Panc1 (cell line): ENCODE results near the gene NLRP12. TPM values are rescaled to one million over a fixed set of nuclear protein-coding genes. Genes with fewer than 3 reads are reported as not detected.

Source experiments
- ATAC-seq: fragments of 200-7000 bp; cut with Tn5 transposase; 2 replicates; pipeline ENCODE4 v1.9.1; 2020; ENCODE audit warnings: mild to moderate bottlenecking, moderate library complexity
- BruUV-seq: library from RNA; stranded (reverse); fragments of 400-500 nt; replicated peaks from 2 replicates; lab custom pipeline; 2021; lab: Mats Ljungman, UMichigan
- CTCF ChIA-PET: fragments of 300-600 bp; sonication (Branson Sonifier 250); formaldehyde crosslinking; loops from one replicate; lab custom pipeline; 2022; ENCODE audit warnings: antibody characterized with exemption; lab: Charles Lee
- POLR2A ChIA-PET: fragments of 300-600 bp; sonication (Branson Sonifier 250); formaldehyde crosslinking; loops from one replicate; lab custom pipeline; 2022; ENCODE audit warnings: antibody characterized with exemption; lab: Charles Lee
- DNase-seq: peaks from one replicate; pipeline ENCODE4 v3.0.0-alpha.2; 2010; ENCODE audit warnings: low read depth, low spot score
- H3K27ac ChIP-seq: 2 replicates; pipeline ENCODE4 v1.5.1; 2011; ENCODE audit warnings: mild to moderate bottlenecking, low read length, inconsistent platforms
- H3K27me3 ChIP-seq: fragments of 200-500 bp; sonication (Bioruptor generic); 2 replicates; pipeline ENCODE4 v1.6.0; 2014; ENCODE audit warnings: low read length, inconsistent platforms; ENCODE audit not compliant: control insufficient read depth, insufficient read depth
- H3K36me3 ChIP-seq: fragments of 200-500 bp; sonication (Bioruptor generic); 2 replicates; pipeline ENCODE4 v1.5.1; 2014; ENCODE audit warnings: inconsistent platforms, mild to moderate bottlenecking, low read length, moderate library complexity; ENCODE audit not compliant: control insufficient read depth, insufficient read depth
- H3K4me1 ChIP-seq: 2 replicates; pipeline ENCODE4 v1.5.1; 2011; ENCODE audit warnings: inconsistent platforms, mild to moderate bottlenecking, low read length, moderate library complexity; ENCODE audit not compliant: control insufficient read depth, insufficient read depth
- H3K4me3 ChIP-seq, 2 experiments: 2 replicates each; pipeline ENCODE4 v1.5.1; 2011 to 2012; ENCODE audit warnings: low read depth in 2 of 2, low read length in 2 of 2, mild to moderate bottlenecking in 2 of 2, inconsistent platforms in 1 of 2, moderate library complexity in 1 of 2
- H3K9me3 ChIP-seq: fragments of 200-500 bp; sonication (Bioruptor generic); 2 replicates; pipeline ENCODE4 v1.5.1; 2014; ENCODE audit warnings: low read depth, mild to moderate bottlenecking, inconsistent platforms, low read length, moderate library complexity; ENCODE audit not compliant: control insufficient read depth, insufficient read depth
- POLR2AphosphoS5 ChIP-seq: IDR thresholded peaks from 2 replicates; pipeline ENCODE4 v1.6.1; 2012; ENCODE audit warnings: mild to moderate bottlenecking, low read depth, low read length, moderate library complexity
- SIN3A ChIP-seq: IDR thresholded peaks from 2 replicates; pipeline ENCODE4 v1.6.1; 2012; ENCODE audit warnings: low read depth, mild to moderate bottlenecking, low read length, moderate library complexity, borderline replicate concordance; ENCODE audit not compliant: insufficient read depth
- TCF7L2 ChIP-seq: IDR thresholded peaks from 2 replicates; pipeline ENCODE4 v1.6.1; 2011; ENCODE audit warnings: mild to moderate bottlenecking, low read depth, low read length, inconsistent platforms
- in situ Hi-C: cut with HindIII; loops from 2 replicates; pipeline ENCODE4 v1.10.0; 2016; ENCODE audit warnings: low sequenced_read_pairs, low pct_unique_long_range_greater_than_20kb
- intact Hi-C: fragments of 100-400 bp; cut with micrococcal nuclease; formaldehyde crosslinking; loops from one replicate; pipeline ENCODE4 v1.10.0; 2022; ENCODE audit not compliant: unreplicated experiment
- total RNA-seq: library from RNA; stranded (reverse); gene quantifications from one replicate; pipeline ENCODE4 v1.2.1, GENCODE V29; 2021; ENCODE audit not compliant: unreplicated experiment
- TF ChIP-seq, protein P1 (sequence below), 2 experiments: IDR thresholded peaks; 2 replicates each; pipeline ENCODE4 v1.6.1; 2011 to 2012; ENCODE audit warnings: low read depth in 2 of 2, control low read depth in 1 of 2, low read length in 1 of 2, mild to moderate bottlenecking in 1 of 2, moderate library complexity in 1 of 2; ENCODE audit not compliant: insufficient read depth in 1 of 2
- TF ChIP-seq, protein P2 (sequence below): fragments of 450-650 bp; IDR thresholded peaks from 2 replicates; pipeline ENCODE4 v1.5.1; 2017; ENCODE audit warnings: mild to moderate bottlenecking

Gene NLRP12
- total RNA-seq, 1 experiment from 2014 or later, result 0.05 TPM

GRCh38 chr19:53818756-53819155 lies 5.4 kb downstream of the NLRP12 start:
- no TSS peak for BruUV-seq
- TF ChIP-seq, protein P1, sequence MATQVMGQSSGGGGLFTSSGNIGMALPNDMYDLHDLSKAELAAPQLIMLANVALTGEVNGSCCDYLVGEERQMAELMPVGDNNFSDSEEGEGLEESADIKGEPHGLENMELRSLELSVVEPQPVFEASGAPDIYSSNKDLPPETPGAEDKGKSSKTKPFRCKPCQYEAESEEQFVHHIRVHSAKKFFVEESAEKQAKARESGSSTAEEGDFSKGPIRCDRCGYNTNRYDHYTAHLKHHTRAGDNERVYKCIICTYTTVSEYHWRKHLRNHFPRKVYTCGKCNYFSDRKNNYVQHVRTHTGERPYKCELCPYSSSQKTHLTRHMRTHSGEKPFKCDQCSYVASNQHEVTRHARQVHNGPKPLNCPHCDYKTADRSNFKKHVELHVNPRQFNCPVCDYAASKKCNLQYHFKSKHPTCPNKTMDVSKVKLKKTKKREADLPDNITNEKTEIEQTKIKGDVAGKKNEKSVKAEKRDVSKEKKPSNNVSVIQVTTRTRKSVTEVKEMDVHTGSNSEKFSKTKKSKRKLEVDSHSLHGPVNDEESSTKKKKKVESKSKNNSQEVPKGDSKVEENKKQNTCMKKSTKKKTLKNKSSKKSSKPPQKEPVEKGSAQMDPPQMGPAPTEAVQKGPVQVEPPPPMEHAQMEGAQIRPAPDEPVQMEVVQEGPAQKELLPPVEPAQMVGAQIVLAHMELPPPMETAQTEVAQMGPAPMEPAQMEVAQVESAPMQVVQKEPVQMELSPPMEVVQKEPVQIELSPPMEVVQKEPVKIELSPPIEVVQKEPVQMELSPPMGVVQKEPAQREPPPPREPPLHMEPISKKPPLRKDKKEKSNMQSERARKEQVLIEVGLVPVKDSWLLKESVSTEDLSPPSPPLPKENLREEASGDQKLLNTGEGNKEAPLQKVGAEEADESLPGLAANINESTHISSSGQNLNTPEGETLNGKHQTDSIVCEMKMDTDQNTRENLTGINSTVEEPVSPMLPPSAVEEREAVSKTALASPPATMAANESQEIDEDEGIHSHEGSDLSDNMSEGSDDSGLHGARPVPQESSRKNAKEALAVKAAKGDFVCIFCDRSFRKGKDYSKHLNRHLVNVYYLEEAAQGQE (IDR thresholded peaks at IDR 0.05; ENCODE audit: insufficient read depth in 1 of 2, low read depth in 2 of 2, low read length in 1 of 2), result no peak
- TF ChIP-seq, protein P2, sequence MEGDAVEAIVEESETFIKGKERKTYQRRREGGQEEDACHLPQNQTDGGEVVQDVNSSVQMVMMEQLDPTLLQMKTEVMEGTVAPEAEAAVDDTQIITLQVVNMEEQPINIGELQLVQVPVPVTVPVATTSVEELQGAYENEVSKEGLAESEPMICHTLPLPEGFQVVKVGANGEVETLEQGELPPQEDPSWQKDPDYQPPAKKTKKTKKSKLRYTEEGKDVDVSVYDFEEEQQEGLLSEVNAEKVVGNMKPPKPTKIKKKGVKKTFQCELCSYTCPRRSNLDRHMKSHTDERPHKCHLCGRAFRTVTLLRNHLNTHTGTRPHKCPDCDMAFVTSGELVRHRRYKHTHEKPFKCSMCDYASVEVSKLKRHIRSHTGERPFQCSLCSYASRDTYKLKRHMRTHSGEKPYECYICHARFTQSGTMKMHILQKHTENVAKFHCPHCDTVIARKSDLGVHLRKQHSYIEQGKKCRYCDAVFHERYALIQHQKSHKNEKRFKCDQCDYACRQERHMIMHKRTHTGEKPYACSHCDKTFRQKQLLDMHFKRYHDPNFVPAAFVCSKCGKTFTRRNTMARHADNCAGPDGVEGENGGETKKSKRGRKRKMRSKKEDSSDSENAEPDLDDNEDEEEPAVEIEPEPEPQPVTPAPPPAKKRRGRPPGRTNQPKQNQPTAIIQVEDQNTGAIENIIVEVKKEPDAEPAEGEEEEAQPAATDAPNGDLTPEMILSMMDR, result no peak
- TF ChIP-seq TCF7L2 (no peak), SIN3A (no peak), POLR2AphosphoS5 (no peak)
- ATAC-seq (no peak), DNase-seq (no peak)
- H3K27ac ChIP-seq, result no peak overlapping the region
- H3K9me3 ChIP-seq, result no peaks in the 10 kb centered on the region
- no peak overlapping the region for H3K4me3 ChIP-seq
- H3K4me1 ChIP-seq, result no peaks in the 10 kb centered on the region
- H3K36me3 ChIP-seq, result no peaks in the 10 kb centered on the region
- no peaks in the 10 kb centered on the region for H3K27me3 ChIP-seq
- ChIA-PET POLR2A (no interaction called here), CTCF (interaction anchor here (0.6 kb wide), 1 partner anchor 26 kb away, joined by 3 read pairs; no protein-coding TSS in a partner anchor)
- intact Hi-C loops, result no loop called here
- in situ Hi-C loops, result no loop called here

GRCh38 chr19:53813996-53814395 lies 10.1 kb downstream of the NLRP12 start:
- no peaks in the 10 kb centered on the region for H3K36me3 ChIP-seq
- DNase-seq (no peak), ATAC-seq (no peak)
- in situ Hi-C loops (no loop called here), intact Hi-C loops (no loop called here)
- H3K27me3 ChIP-seq, result no peaks in the 10 kb centered on the region
- CTCF ChIA-PET, result interaction anchor here (0.6 kb wide), 1 partner anchor 22 kb away, joined by 6 read pairs; no protein-coding TSS in a partner anchor
- POLR2A ChIA-PET, result interaction anchor here (0.7 kb wide), 1 partner anchor 224 kb away, joined by 3 read pairs; no protein-coding TSS in a partner anchor
- H3K9me3 ChIP-seq, result no peaks in the 10 kb centered on the region
- H3K4me3 ChIP-seq, result no peak overlapping the region
- no TSS peak for BruUV-seq
- TF ChIP-seq, protein P2, result no peak
- TF ChIP-seq POLR2AphosphoS5 (no peak), TCF7L2 (no peak), SIN3A (no peak)
- TF ChIP-seq, protein P1 (IDR thresholded peaks at IDR 0.05; ENCODE audit: insufficient read depth in 1 of 2, low read depth in 2 of 2, low read length in 1 of 2), result no peak
- no peak overlapping the region for H3K27ac ChIP-seq
- H3K4me1 ChIP-seq, result no peaks in the 10 kb centered on the region
